ENCODE data around the gene DLGAP1.

DNA sequence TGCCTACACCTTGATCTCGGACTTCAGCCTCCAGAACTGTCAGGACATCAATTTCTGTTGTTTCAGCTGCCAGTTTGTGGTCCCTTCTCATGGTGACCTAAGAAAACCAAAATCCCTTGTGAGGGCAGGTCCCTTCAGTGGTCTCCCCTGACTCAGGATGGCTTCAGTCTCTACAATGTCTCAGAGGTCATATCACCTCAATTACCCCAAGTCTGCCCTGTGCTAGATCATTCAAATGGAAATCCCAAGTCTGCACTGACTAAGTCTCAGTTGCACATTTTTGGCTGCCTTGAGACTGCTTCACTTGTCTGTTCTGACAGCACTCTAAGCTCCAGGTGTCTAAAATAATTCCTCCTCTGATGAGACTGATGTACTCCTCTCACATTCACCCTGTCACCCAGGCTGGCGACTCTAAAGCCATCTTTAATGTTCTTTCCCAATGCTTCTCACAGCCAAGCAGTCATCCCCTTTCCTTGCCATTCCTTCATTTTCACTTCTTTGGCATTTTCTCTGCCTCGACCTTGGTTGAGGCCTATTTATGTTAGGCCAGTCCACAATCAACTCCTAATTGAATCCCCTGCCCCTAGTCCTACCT is 470.8 kb downstream of the DLGAP1 start:
- TF ChIP-seq, protein P1, sequence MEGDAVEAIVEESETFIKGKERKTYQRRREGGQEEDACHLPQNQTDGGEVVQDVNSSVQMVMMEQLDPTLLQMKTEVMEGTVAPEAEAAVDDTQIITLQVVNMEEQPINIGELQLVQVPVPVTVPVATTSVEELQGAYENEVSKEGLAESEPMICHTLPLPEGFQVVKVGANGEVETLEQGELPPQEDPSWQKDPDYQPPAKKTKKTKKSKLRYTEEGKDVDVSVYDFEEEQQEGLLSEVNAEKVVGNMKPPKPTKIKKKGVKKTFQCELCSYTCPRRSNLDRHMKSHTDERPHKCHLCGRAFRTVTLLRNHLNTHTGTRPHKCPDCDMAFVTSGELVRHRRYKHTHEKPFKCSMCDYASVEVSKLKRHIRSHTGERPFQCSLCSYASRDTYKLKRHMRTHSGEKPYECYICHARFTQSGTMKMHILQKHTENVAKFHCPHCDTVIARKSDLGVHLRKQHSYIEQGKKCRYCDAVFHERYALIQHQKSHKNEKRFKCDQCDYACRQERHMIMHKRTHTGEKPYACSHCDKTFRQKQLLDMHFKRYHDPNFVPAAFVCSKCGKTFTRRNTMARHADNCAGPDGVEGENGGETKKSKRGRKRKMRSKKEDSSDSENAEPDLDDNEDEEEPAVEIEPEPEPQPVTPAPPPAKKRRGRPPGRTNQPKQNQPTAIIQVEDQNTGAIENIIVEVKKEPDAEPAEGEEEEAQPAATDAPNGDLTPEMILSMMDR (IDR thresholded peaks at IDR 0.05) = no peak
- no peak for TF ChIP-seq POLR2A (IDR thresholded peaks at IDR 0.05)
